ENCODE results near the gene EFHD1. TPM values are rescaled to one million over a fixed set of nuclear protein-coding genes. Genes with fewer than 3 reads are reported as not detected.

The EFHD1 gene
- polyA plus RNA-seq, 3 donors = not detected

DNA sequence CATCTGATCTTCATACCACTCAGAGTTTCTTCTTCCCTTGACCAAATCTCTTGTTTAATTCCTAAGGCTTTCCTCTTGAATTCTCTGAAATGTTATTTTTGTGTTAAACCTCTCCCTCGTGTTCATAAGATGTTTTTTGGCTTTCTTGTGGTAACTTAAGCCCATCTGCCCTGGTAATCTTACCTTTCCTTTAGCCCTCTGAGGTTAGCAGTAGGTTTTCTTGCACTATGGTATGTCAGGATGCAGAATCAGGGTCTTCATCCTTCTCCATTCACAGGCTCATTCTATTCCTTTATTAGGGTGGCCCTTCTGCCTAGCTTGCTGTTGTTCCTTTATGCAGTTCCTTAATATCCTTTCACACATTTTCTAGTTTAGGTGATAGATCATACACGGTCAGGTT is 87.9 kb downstream of the EFHD1 start:
- no peaks in the 10 kb centered on the region for H3K9me3 ChIP-seq (replicated peaks in 1 of 2; ENCODE audit: control insufficient read depth in 1 of 2, insufficient read depth in 1 of 2, low read length in 2 of 2)
- no peaks in the 10 kb centered on the region for H3K27me3 ChIP-seq (ENCODE audit: control insufficient read depth in 2 of 2, insufficient read depth in 2 of 2, low read length in 2 of 2)
- H3K27ac ChIP-seq (ENCODE audit: low read depth in 1 of 2, low read length in 2 of 2) = peak overlapping the region in 1 of 2 donors; percentile 14
- H4K20me1 ChIP-seq (ENCODE audit: insufficient read depth, low read length) = peaks cover 81% of the 10 kb centered on the region
- DNase-seq = no peak
- Mint-ChIP-seq H3K4me1 (peaks cover 10% of the 10 kb centered on the region), H3K27ac (peak overlapping the region in 1 of 7 donors; percentile 29), H3K9me3 (peaks cover 0 to 8% (median 3%) of the 10 kb centered on the region in 7 donors), H3K36me3 (peaks cover 58 to 80% of the 10 kb centered on the region in 2 donors), H3K4me3 (no peak overlapping the region), H3K27me3 (ENCODE audit: low read depth in 3 of 3) (no peaks in the 10 kb centered on the region)
- H3K4me3 ChIP-seq (replicated peaks in 1 of 3; ENCODE audit: low read depth in 2 of 3, low read length in 3 of 3) = no peak overlapping the region
- no peak overlapping the region for H2AFZ ChIP-seq (ENCODE audit: insufficient read depth, low read depth, low read length, poor library complexity, severe bottlenecking)
- no CpG with 5 or more reads among the region's 2 CpGs for WGBS (ENCODE audit: insufficient coverage)
- H3K4me2 ChIP-seq (replicated peaks; ENCODE audit: extremely low read depth, low read length, poor library complexity, severe bottlenecking) = no peak overlapping the region
- TF ChIP-seq, protein P1, sequence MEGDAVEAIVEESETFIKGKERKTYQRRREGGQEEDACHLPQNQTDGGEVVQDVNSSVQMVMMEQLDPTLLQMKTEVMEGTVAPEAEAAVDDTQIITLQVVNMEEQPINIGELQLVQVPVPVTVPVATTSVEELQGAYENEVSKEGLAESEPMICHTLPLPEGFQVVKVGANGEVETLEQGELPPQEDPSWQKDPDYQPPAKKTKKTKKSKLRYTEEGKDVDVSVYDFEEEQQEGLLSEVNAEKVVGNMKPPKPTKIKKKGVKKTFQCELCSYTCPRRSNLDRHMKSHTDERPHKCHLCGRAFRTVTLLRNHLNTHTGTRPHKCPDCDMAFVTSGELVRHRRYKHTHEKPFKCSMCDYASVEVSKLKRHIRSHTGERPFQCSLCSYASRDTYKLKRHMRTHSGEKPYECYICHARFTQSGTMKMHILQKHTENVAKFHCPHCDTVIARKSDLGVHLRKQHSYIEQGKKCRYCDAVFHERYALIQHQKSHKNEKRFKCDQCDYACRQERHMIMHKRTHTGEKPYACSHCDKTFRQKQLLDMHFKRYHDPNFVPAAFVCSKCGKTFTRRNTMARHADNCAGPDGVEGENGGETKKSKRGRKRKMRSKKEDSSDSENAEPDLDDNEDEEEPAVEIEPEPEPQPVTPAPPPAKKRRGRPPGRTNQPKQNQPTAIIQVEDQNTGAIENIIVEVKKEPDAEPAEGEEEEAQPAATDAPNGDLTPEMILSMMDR (IDR thresholded peaks at IDR 0.05) = no peak
- H3K9ac ChIP-seq (ENCODE audit: insufficient read depth, low read length, poor library complexity, severe bottlenecking) = no peak overlapping the region
- intact Hi-C loops (cut with micrococcal nuclease) = no loop called here
- peaks cover 84% of the 10 kb centered on the region for H3K79me2 ChIP-seq (ENCODE audit: insufficient read depth, low read length)
- peaks cover 64 to 87% of the 10 kb centered on the region in 2 donors for H3K36me3 ChIP-seq (replicated peaks in 1 of 2; ENCODE audit: control insufficient read depth in 1 of 2, insufficient read depth in 2 of 2, low read length in 2 of 2)
- no peaks in the 10 kb centered on the region for H3K4me1 ChIP-seq (ENCODE audit: control insufficient read depth in 1 of 2, insufficient read depth in 2 of 2, low read length in 2 of 2)

DNA sequence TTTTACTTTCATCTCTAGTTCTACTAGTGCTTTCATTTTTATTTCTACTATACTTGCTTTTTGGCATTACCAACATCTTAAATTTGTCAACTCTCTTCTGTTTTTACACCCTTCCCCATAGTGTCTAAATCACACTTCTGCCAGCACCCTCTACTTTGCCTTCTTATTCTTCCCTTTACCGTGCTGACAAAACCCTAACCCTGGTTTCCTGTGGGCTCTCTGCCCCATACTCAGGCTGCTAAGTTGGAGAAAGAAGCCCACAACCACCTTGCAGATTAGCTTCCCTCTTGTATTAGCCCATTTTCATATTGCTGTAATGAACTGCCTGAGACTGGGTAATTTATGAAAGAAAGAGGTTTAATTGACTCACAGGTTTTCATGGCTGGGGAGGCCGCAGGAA is 88.5 kb downstream of the EFHD1 start:
- no peaks in the 10 kb centered on the region for H3K9me3 ChIP-seq (replicated peaks in 1 of 2; ENCODE audit: control insufficient read depth in 1 of 2, insufficient read depth in 1 of 2, low read length in 2 of 2)
- H3K4me1 ChIP-seq (ENCODE audit: control insufficient read depth in 1 of 2, insufficient read depth in 2 of 2, low read length in 2 of 2) = no peaks in the 10 kb centered on the region
- peaks cover 56 to 77% of the 10 kb centered on the region in 2 donors for H3K36me3 Mint-ChIP-seq
- no peak overlapping the region for H2AFZ ChIP-seq (ENCODE audit: insufficient read depth, low read depth, low read length, poor library complexity, severe bottlenecking)
- H3K9ac ChIP-seq (ENCODE audit: insufficient read depth, low read length, poor library complexity, severe bottlenecking) = no peak overlapping the region
- no peak overlapping the region for H3K4me3 ChIP-seq (replicated peaks in 1 of 3; ENCODE audit: low read depth in 2 of 3, low read length in 3 of 3)
- H3K27ac Mint-ChIP-seq = peak overlapping the region in 6 of 7 donors; percentile 4 to 79 (median 43)
- intact Hi-C loops (cut with micrococcal nuclease) = no loop called here
- peak overlapping the region in 1 of 2 donors; percentile 14 for H3K27ac ChIP-seq (ENCODE audit: low read depth in 1 of 2, low read length in 2 of 2)
- peaks cover 79% of the 10 kb centered on the region for H4K20me1 ChIP-seq (ENCODE audit: insufficient read depth, low read length)
- H3K36me3 ChIP-seq (replicated peaks in 1 of 2; ENCODE audit: control insufficient read depth in 1 of 2, insufficient read depth in 2 of 2, low read length in 2 of 2) = peaks cover 63 to 87% of the 10 kb centered on the region in 2 donors
- peaks cover 79% of the 10 kb centered on the region for H3K79me2 ChIP-seq (ENCODE audit: insufficient read depth, low read length)
- no peak overlapping the region for H3K4me2 ChIP-seq (replicated peaks; ENCODE audit: extremely low read depth, low read length, poor library complexity, severe bottlenecking)
- no peaks in the 10 kb centered on the region for H3K27me3 ChIP-seq (ENCODE audit: control insufficient read depth in 2 of 2, insufficient read depth in 2 of 2, low read length in 2 of 2)
- WGBS (ENCODE audit: insufficient coverage) = 50% methylated on average over 2 of the region's 2 CpGs
- peaks cover 10% of the 10 kb centered on the region for H3K4me1 Mint-ChIP-seq
- peaks cover 0 to 8% (median 3%) of the 10 kb centered on the region in 7 donors for H3K9me3 Mint-ChIP-seq
- no peak overlapping the region for H3K4me3 Mint-ChIP-seq
- no peaks in the 10 kb centered on the region for H3K27me3 Mint-ChIP-seq (ENCODE audit: low read depth in 3 of 3)
- DNase-seq = no peak
- TF ChIP-seq, protein P1 (IDR thresholded peaks at IDR 0.05) = no peak
